H1 (cell line): ENCODE results near the gene CDK5R1. TPM values are rescaled to one million over a fixed set of nuclear protein-coding genes. Genes with fewer than 3 reads are reported as not detected.

Source experiments
- ATF2 ChIP-seq: IDR thresholded peaks from 2 replicates; pipeline ENCODE4 v1.6.1; 2012; ENCODE audit warnings: low read length, inconsistent platforms
- HDAC6 ChIP-seq: IDR thresholded peaks from one replicate; pipeline ENCODE4 v1.7.1; 2012; ENCODE audit warnings: low read depth, mild to moderate bottlenecking, inconsistent platforms, low read length, moderate library complexity
- KDM1A ChIP-seq: fragments of 200-600, 300-600 bp; sonication (generic); IDR thresholded peaks from 2 replicates; pipeline ENCODE4 v1.7.1; 2016; ENCODE audit warnings: mild to moderate bottlenecking, low read length, borderline replicate concordance
- POLR2AphosphoS5 ChIP-seq: IDR thresholded peaks from 2 replicates; pipeline ENCODE4 v1.6.1; 2011; ENCODE audit warnings: low read depth, low read length
- RAD21 ChIP-seq, 2 experiments: IDR thresholded peaks in 1 of 2; conservative IDR thresholded peaks in 1 of 2; 2 replicates each; pipeline ENCODE4 v1.6.1; 2011; ENCODE audit warnings: low read depth in 2 of 2, low read length in 2 of 2, improper control_type of control experiment in 1 of 2, inconsistent platforms in 1 of 2, mild to moderate bottlenecking in 1 of 2, moderate library complexity in 1 of 2
- RNF2 ChIP-seq: fragments of 200-900, 300-1000 bp; sonication (generic); IDR thresholded peaks from 2 replicates; pipeline ENCODE4 v1.7.1; 2016; ENCODE audit warnings: borderline replicate concordance, low read depth, mild to moderate bottlenecking, antibody characterized with exemption, low read length; ENCODE audit not compliant: poor library complexity, severe bottlenecking; ENCODE audit errors: missing control alignments
- SRF ChIP-seq: IDR thresholded peaks from 2 replicates; pipeline ENCODE4 v1.6.1; 2011; ENCODE audit warnings: mild to moderate bottlenecking, low read depth, low read length, moderate library complexity
- polyA plus RNA-seq, 7 experiments: library from polyadenylated mRNA; depleted of rRNA in 3 of 7; stranded (reverse) in 5 of 7; unstranded in 2 of 7; fragments of >200 nt in 5 of 7; fragments of 200-250 nt in 2 of 7; gene quantifications; 1 replicate in 5 of 7; 2 replicates in 1 of 7; 4 replicates in 1 of 7; pipeline versions ENCODE4 v1.2.1 to v1.2.3, GENCODE V29; 2011 to 2013; ENCODE audit warnings: missing spikeins in 2 of 7, mixed read lengths in 2 of 7
- total RNA-seq: library from RNA; stranded (reverse); fragmentation: NEBNext Ultra II Directional; extraction: Animal tissue kit (Norgen Biotek cat#: 25700); gene quantifications from 2 replicates; pipeline ENCODE4 v1.2.1, GENCODE V29; 2021

The CDK5R1 gene
- total and polyA plus RNA-seq, 2 of the 8 experiments (the other 6 are each of a cell fraction or from before 2014, with no cell fraction given): 2.7 to 9.9 TPM

- TF ChIP-seq RAD21 (IDR thresholded peaks at IDR 0.05 in 1 of 2, conservative IDR thresholded peaks at IDR 0.05 in 1 of 2; ENCODE audit: low read depth in 2 of 2, low read length in 2 of 2) (no peak), ATF2 (no peak), HDAC6 (no peak), POLR2AphosphoS5 (no peak), SRF (no peak), KDM1A (no peak), RNF2 (no peak)
- TF ChIP-seq, all 59 proteins: peak for 0
Measured at GRCh38 chr17:32475258-32475657, 11.5 kb upstream of the CDK5R1 start (continued).
